ENCODE results near the gene CDC42EP5.

GRCh38 chr19:54444737-54445136, 28.4 kb downstream of the CDC42EP5 start:
- TF ChIP-seq CTCF (IDR thresholded peaks at IDR 0.05) (no peak), POLR2A (IDR thresholded peaks at IDR 0.05) (no peak)
